Aorta (tissue), 5 donors: Measurements from ENCODE around the gene MAP1LC3C. TPM values are rescaled to one million over a fixed set of nuclear protein-coding genes. Genes with fewer than 3 reads are reported as not detected.
"Not testable (repeated sequence)": the region's sequence is repeated elsewhere in the genome, so short reads cannot be mapped to it uniquely, and the experiment has no call there.

Experiments used
- ATAC-seq: fragments of 200-7000 bp; cut with Tn5 transposase; one replicate; pipeline ENCODE4 v1.9.1; 2022; ENCODE audit warnings: moderate library complexity; ENCODE audit not compliant: low FRiP score
- DNase-seq, 2 donors: peaks; one replicate each; pipeline ENCODE4 v3.0.0-alpha.2; 2020
- H3K27ac ChIP-seq, 2 donors: one replicate each; pipeline ENCODE4 v1.5.1; 2013; ENCODE audit warnings: low read length in 2 of 2, mild to moderate bottlenecking in 2 of 2, moderate library complexity in 2 of 2, control low read depth in 1 of 2, inconsistent platforms in 1 of 2, low read depth in 1 of 2
- H3K27me3 ChIP-seq, 2 donors: one replicate each; pipeline ENCODE4 v1.6.1; 2013; ENCODE audit warnings: control low read depth in 1 of 2, low read length in 1 of 2, mild to moderate bottlenecking in 1 of 2, moderate library complexity in 1 of 2; ENCODE audit not compliant: insufficient read depth in 2 of 2, control insufficient read depth in 1 of 2
- H3K36me3 ChIP-seq, 2 donors: one replicate each; pipeline ENCODE4 v1.6.1; 2013; ENCODE audit warnings: control low read depth in 1 of 2, low read length in 1 of 2, mild to moderate bottlenecking in 1 of 2; ENCODE audit not compliant: insufficient read depth in 2 of 2, control insufficient read depth in 1 of 2
- H3K4me1 ChIP-seq, 2 donors: one replicate each; pipeline ENCODE4 v1.6.1; 2013; ENCODE audit warnings: low read length in 2 of 2, control low read depth in 1 of 2, mild to moderate bottlenecking in 1 of 2, moderate library complexity in 1 of 2; ENCODE audit not compliant: insufficient read depth in 2 of 2, control insufficient read depth in 1 of 2
- H3K4me3 ChIP-seq, 2 donors: one replicate each; pipeline ENCODE4 v1.5.1; 2013; ENCODE audit warnings: low read length in 2 of 2, control low read depth in 1 of 2, mild to moderate bottlenecking in 1 of 2
- H3K9me3 ChIP-seq: one replicate; pipeline ENCODE4 v1.6.1; 2013; ENCODE audit warnings: mild to moderate bottlenecking, low read length; ENCODE audit not compliant: control insufficient read depth
- WGBS, 2 donors: extraction: QIAGEN DNeasy Blood & Tissue Kit; methylation state at CpG; one replicate each; pipeline ENCODE4 v1.1.7; 2013; 5-methylcytosine and 5-hydroxymethylcytosine counted together
- intact Hi-C, 2 donors: fragments of 100-400 bp; cut with DNase I; formaldehyde crosslinking; loops; one replicate each; pipeline versions ENCODE4 v1.14.2 to v1.15.0; 2022
- polyA plus RNA-seq, 2 donors: library from polyadenylated mRNA; stranded (reverse); fragments of 200-250 nt; gene quantifications; one replicate each; pipeline ENCODE4 v1.2.3, GENCODE V29; 2013
- total RNA-seq, 2 donors: library from RNA; stranded (reverse); fragmentation: NEBNext Ultra II Directional; extraction: Animal tissue kit (Norgen Biotek cat#: 25700); gene quantifications; one replicate each; pipeline ENCODE4 v1.2.1, GENCODE V29; 2021
- donor health status: healthy with polysubstance abuse.
- donor health status: Bipolar disorder and iron deficiency.
- donor health status: DM: no; HTN: no; CAD: no.
- donor health status: DM: no; HTN: no; CAD: no.
- donor health status: DM: yes; HTN: yes; CAD: no.

MAP1LC3C gene
- total and polyA plus RNA-seq, 4 donors = 0.39 to 0.63 TPM; not detected in 2

GRCh38 chr1:242000434-242000833 lies 1.5 kb upstream of the MAP1LC3C start:
- H3K4me1 ChIP-seq = no peaks in the 10 kb centered on the region
- ATAC-seq (no peak), DNase-seq (no peak)
- H3K36me3 ChIP-seq = no peaks in the 10 kb centered on the region
- H3K9me3 ChIP-seq = no peaks in the 10 kb centered on the region
- intact Hi-C loops = no loop called here
- no peak overlapping the region for H3K27ac ChIP-seq
- no peak overlapping the region for H3K4me3 ChIP-seq
- no peaks in the 10 kb centered on the region for H3K27me3 ChIP-seq
- 84 to 92% methylated on average over 7 of the region's 7 CpGs for WGBS, 2 donors

GRCh38 chr1:241998412-241998921 lies 431 bp downstream of the MAP1LC3C start:
- 6 to 10% methylated on average over 20 of the region's 20 CpGs for WGBS, 2 donors
- Histone ChIP-seq H3K9me3 (no peaks in the 10 kb centered on the region), H3K4me1 (no peaks in the 10 kb centered on the region), H3K4me3 (no peak overlapping the region), H3K27me3 (no peaks in the 10 kb centered on the region), H3K36me3 (no peaks in the 10 kb centered on the region), H3K27ac (no peak overlapping the region)
- intact Hi-C loops = no loop called here
- peak; percentile 84 to 87 for DNase-seq
- peak; percentile 63 for ATAC-seq

GRCh38 chr1:241997401-241997998 lies 1.4 kb downstream of the MAP1LC3C start:
- Histone ChIP-seq H3K4me1 (no peaks in the 10 kb centered on the region), H3K9me3 (no peaks in the 10 kb centered on the region), H3K27ac (no peak overlapping the region), H3K27me3 (no peaks in the 10 kb centered on the region), H3K4me3 (no peak overlapping the region), H3K36me3 (no peaks in the 10 kb centered on the region)
- WGBS, 2 donors = 75 to 76% methylated on average over 12 of the region's 12 CpGs
- DNase-seq (no peak), ATAC-seq (no peak)
- intact Hi-C loops = no loop called here

GRCh38 chr1:241994171-241994570 lies 4.7 kb downstream of the MAP1LC3C start:
- intact Hi-C loops = no loop called here
- no peaks in the 10 kb centered on the region for H3K27me3 ChIP-seq
- no peak overlapping the region for H3K27ac ChIP-seq
- no peaks in the 10 kb centered on the region for H3K4me1 ChIP-seq
- H3K36me3 ChIP-seq = no peaks in the 10 kb centered on the region
- H3K9me3 ChIP-seq = no peaks in the 10 kb centered on the region
- no peak for DNase-seq
- H3K4me3 ChIP-seq = no peak overlapping the region
- ATAC-seq = no peak
- 90 to 92% methylated on average over 9 of the region's 9 CpGs for WGBS, 2 donors

- H3K27me3 ChIP-seq = no peaks in the 10 kb centered on the region
- DNase-seq (no peak), ATAC-seq (no peak)
- H3K27ac ChIP-seq = no peak overlapping the region
- H3K36me3 ChIP-seq = no peaks in the 10 kb centered on the region
- 92 to 93% methylated on average over 5 of the region's 5 CpGs for WGBS, 2 donors
- no peak overlapping the region for H3K4me3 ChIP-seq
- no peaks in the 10 kb centered on the region for H3K4me1 ChIP-seq
- intact Hi-C loops = no loop called here
- H3K9me3 ChIP-seq = no peaks in the 10 kb centered on the region
Observed at GRCh38 chr1:241992734-241993133, 6.2 kb downstream of the MAP1LC3C start.

- no peak overlapping the region for H3K4me3 ChIP-seq
- intact Hi-C loops = no loop called here
- 76 to 77% methylated on average over 10 of the region's 10 CpGs for WGBS, 2 donors
- no peaks in the 10 kb centered on the region for H3K4me1 ChIP-seq
- H3K27me3 ChIP-seq = no peaks in the 10 kb centered on the region
- peak; percentile 70 to 81 for DNase-seq
- no peaks in the 10 kb centered on the region for H3K36me3 ChIP-seq
- peak; percentile 86 for ATAC-seq
- no peak overlapping the region for H3K27ac ChIP-seq
- H3K9me3 ChIP-seq = no peaks in the 10 kb centered on the region
Observed at GRCh38 chr1:241990040-241990439, 8.9 kb downstream of the MAP1LC3C start.

GRCh38 chr1:241988389-241988930 lies 10.4 kb downstream of the MAP1LC3C start:
- ATAC-seq, intact Hi-C loops, H3K9me3 ChIP-seq, H3K4me1 ChIP-seq, DNase-seq, H3K36me3 ChIP-seq, H3K4me3 ChIP-seq, H3K27me3 ChIP-seq, H3K27ac ChIP-seq: not testable (repeated sequence)
- 25 to 40% methylated on average over 10 of the region's 10 CpGs for WGBS, 2 donors

GRCh38 chr1:241985787-241986186 lies 13.1 kb downstream of the MAP1LC3C start:
- DNase-seq (no peak), ATAC-seq (no peak)
- Histone ChIP-seq H3K4me1 (no peaks in the 10 kb centered on the region), H3K27ac (no peak overlapping the region), H3K36me3 (no peaks in the 10 kb centered on the region), H3K27me3 (no peaks in the 10 kb centered on the region), H3K9me3 (peaks cover 3% of the 10 kb centered on the region), H3K4me3 (no peak overlapping the region)
- intact Hi-C loops = no loop called here
- WGBS, 2 donors = 77 to 83% methylated on average over 10 of the region's 10 CpGs

- Histone ChIP-seq H3K4me3 (no peak overlapping the region), H3K27me3 (no peaks in the 10 kb centered on the region), H3K4me1 (no peaks in the 10 kb centered on the region), H3K36me3 (no peaks in the 10 kb centered on the region), H3K27ac (no peak overlapping the region), H3K9me3 (peaks cover 3% of the 10 kb centered on the region)
- intact Hi-C loops = no loop called here
- WGBS, 2 donors = 69 to 76% methylated on average over 1 of the region's 1 CpG
- no peak for DNase-seq
- ATAC-seq = no peak
Observed at GRCh38 chr1:241979926-241980325, 19.0 kb downstream of the MAP1LC3C start.
